Measurements from ENCODE around the gene ATN1.
"Not testable (repeated sequence)": the region's sequence is repeated elsewhere in the genome, so short reads cannot be mapped to it uniquely, and the experiment has no call there.

Gene ATN1

GRCh38 chr12:6888360-6888759 lies 39.4 kb upstream of the ATN1 start:
- Histone ChIP-seq H3K9me3 (ENCODE audit: control insufficient read depth, insufficient read depth, low read length) (no peaks in the 10 kb centered on the region), H3K4me2 (ENCODE audit: low read length) (no peak overlapping the region), H3K27ac (ENCODE audit: low read depth, low read length) (no peak overlapping the region), H3F3A (ENCODE audit: control insufficient read depth, insufficient read depth) (0 out of 2 replicates have a peak, but pooled peaks cover 2% of the 10 kb centered on the region), H3K4me3 (ENCODE audit: low read length) (no peak overlapping the region), H3K9me2 (replicated peaks; ENCODE audit: control insufficient read depth, low read length) (no peaks in the 10 kb centered on the region), H3K36me3 (ENCODE audit: control insufficient read depth, low read length) (peaks cover 5% of the 10 kb centered on the region), H3K79me2 (ENCODE audit: control insufficient read depth, low read length) (no peaks in the 10 kb centered on the region), H3K27me3 (ENCODE audit: control insufficient read depth, low read length) (no peaks in the 10 kb centered on the region), H4K20me1 (ENCODE audit: control insufficient read depth, insufficient read depth, low read depth, low read length) (no peaks in the 10 kb centered on the region), H3K4me1 (ENCODE audit: control insufficient read depth, low read length) (peaks cover 17% of the 10 kb centered on the region)
- TF ChIP-seq EZH2phosphoT487 (IDR thresholded peaks at IDR 0.05; ENCODE audit: borderline replicate concordance, low read length) = no peak
- no peak for TF ChIP-seq CTCF (IDR thresholded peaks at IDR 0.05; ENCODE audit: low read depth, low read length, poor library complexity, severe bottlenecking)

DNA sequence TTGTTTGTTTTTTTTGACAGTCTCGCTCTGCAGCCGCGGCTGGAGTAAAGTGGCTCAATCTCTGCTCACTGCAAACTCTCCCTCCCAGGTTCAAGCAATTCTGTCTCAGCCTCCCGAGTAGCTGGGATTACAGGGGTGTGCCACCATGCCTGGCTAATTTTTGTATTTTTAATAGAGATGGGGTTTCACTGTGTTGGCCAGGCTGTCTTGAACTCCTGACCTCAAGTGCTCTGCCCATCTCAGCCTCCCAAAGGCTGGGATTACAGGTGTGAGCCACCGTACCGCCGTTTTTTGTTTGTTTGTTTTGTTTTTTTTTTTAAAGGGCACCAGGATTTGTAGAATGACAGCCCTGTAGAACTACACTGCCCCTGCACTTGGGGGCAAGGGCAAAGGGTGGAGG lies 39.0 kb upstream of the ATN1 start:
- not testable (repeated sequence) for H3K27ac ChIP-seq (ENCODE audit: low read depth, low read length); H3K4me2 ChIP-seq (ENCODE audit: low read length); H3K27me3 ChIP-seq (ENCODE audit: control insufficient read depth, low read length); H3K9me3 ChIP-seq (ENCODE audit: control insufficient read depth, insufficient read depth, low read length); H3K9me2 ChIP-seq (replicated peaks; ENCODE audit: control insufficient read depth, low read length); H4K20me1 ChIP-seq (ENCODE audit: control insufficient read depth, insufficient read depth, low read depth, low read length); H3K4me3 ChIP-seq (ENCODE audit: low read length); H3K36me3 ChIP-seq (ENCODE audit: control insufficient read depth, low read length); H3K79me2 ChIP-seq (ENCODE audit: control insufficient read depth, low read length); H3F3A ChIP-seq (ENCODE audit: control insufficient read depth, insufficient read depth)
- H3K4me1 ChIP-seq (ENCODE audit: control insufficient read depth, low read length) = peaks cover 17% of the 10 kb centered on the region

- Histone ChIP-seq H3K4me3 (ENCODE audit: low read length) (peak overlapping the region; percentile 79), H3K4me2 (ENCODE audit: low read length) (peak overlapping the region; percentile 94), H3K4me1 (ENCODE audit: control insufficient read depth, low read length) (peaks cover 17% of the 10 kb centered on the region), H3K27ac (ENCODE audit: low read depth, low read length) (0 out of 2 replicates have a peak overlapping the region, but pooled peaks have one; percentile 64)
- H3K36me3 ChIP-seq (ENCODE audit: control insufficient read depth, low read length); H4K20me1 ChIP-seq (ENCODE audit: control insufficient read depth, insufficient read depth, low read depth, low read length); H3K9me2 ChIP-seq (replicated peaks; ENCODE audit: control insufficient read depth, low read length); H3K9me3 ChIP-seq (ENCODE audit: control insufficient read depth, insufficient read depth, low read length); H3F3A ChIP-seq (ENCODE audit: control insufficient read depth, insufficient read depth); H3K27me3 ChIP-seq (ENCODE audit: control insufficient read depth, low read length); H3K79me2 ChIP-seq (ENCODE audit: control insufficient read depth, low read length): not testable (repeated sequence)
Measured at GRCh38 chr12:6889775-6890573, 37.8 kb upstream of the ATN1 start.

GRCh38 chr12:6890789-6891645 lies 36.7 kb upstream of the ATN1 start:
- Histone ChIP-seq H3K4me3 (ENCODE audit: low read length) (peak overlapping the region; percentile 79), H3K9me2 (replicated peaks; ENCODE audit: control insufficient read depth, low read length) (no peaks in the 10 kb centered on the region), H3K4me1 (ENCODE audit: control insufficient read depth, low read length) (peaks cover 17% of the 10 kb centered on the region), H4K20me1 (ENCODE audit: control insufficient read depth, insufficient read depth, low read depth, low read length) (no peaks in the 10 kb centered on the region), H3K9me3 (ENCODE audit: control insufficient read depth, insufficient read depth, low read length) (no peaks in the 10 kb centered on the region), H3K27me3 (ENCODE audit: control insufficient read depth, low read length) (no peaks in the 10 kb centered on the region), H3K27ac (ENCODE audit: low read depth, low read length) (peak overlapping the region; percentile 67), H3K79me2 (ENCODE audit: control insufficient read depth, low read length) (no peaks in the 10 kb centered on the region), H3K4me2 (ENCODE audit: low read length) (peak overlapping the region; percentile 94), H3F3A (ENCODE audit: control insufficient read depth, insufficient read depth) (0 out of 2 replicates have a peak, but pooled peaks cover 2% of the 10 kb centered on the region), H3K36me3 (ENCODE audit: control insufficient read depth, low read length) (no peaks in the 10 kb centered on the region)
- TF ChIP-seq CTCF (IDR thresholded peaks at IDR 0.05; ENCODE audit: low read depth, low read length, poor library complexity, severe bottlenecking) (peak; percentile 85), EZH2phosphoT487 (IDR thresholded peaks at IDR 0.05; ENCODE audit: borderline replicate concordance, low read length) (no peak)

All from DOHH2 (cell line).